ENCODE results near the gene ZRANB2.
A peak's percentile ranks its signal among the peaks of the same experiment; 100 is the strongest.

The ZRANB2 gene

GRCh38 chr1:71068325-71069240, 12.3 kb downstream of the ZRANB2 start:
- no peak for DNase-seq

- no peak for DNase-seq
Measured at GRCh38 chr1:71054791-71055190, 26.0 kb downstream of the ZRANB2 start.

- peak; percentile 21 for DNase-seq
Measured at GRCh38 chr1:71054281-71054731, 26.5 kb downstream of the ZRANB2 start.

GRCh38 chr1:71053758-71054157, 27.1 kb downstream of the ZRANB2 start:
- DNase-seq = no peak

GRCh38 chr1:71053146-71053545, 27.7 kb downstream of the ZRANB2 start:
- DNase-seq = no peak

GRCh38 chr1:71049951-71050598, 30.8 kb downstream of the ZRANB2 start:
- DNase-seq = no peak

GRCh38 chr1:71047635-71048607, 32.9 kb downstream of the ZRANB2 start, which contains the start of gene PTGER3:
Gene PTGER3, minus strand, starts transcription at chr1:71047816. Its CDS starts 239 bp downstream, at chr1:71047577.
- peak; percentile 36 for DNase-seq

- DNase-seq = peak; percentile 30
Measured at GRCh38 chr1:71046891-71047634, 33.8 kb downstream of the ZRANB2 start.

GRCh38 chr1:71045463-71046028, 35.3 kb downstream of the ZRANB2 start:
- no peak for DNase-seq

GRCh38 chr1:71044833-71045232, 36.0 kb downstream of the ZRANB2 start:
- DNase-seq = no peak

GRCh38 chr1:71043065-71043464, 37.8 kb downstream of the ZRANB2 start:
- DNase-seq = no peak

- DNase-seq = no peak
Measured at GRCh38 chr1:71041806-71042205, 39.0 kb downstream of the ZRANB2 start.

GRCh38 chr1:71039661-71040262, 41.1 kb downstream of the ZRANB2 start:
- DNase-seq = no peak

GRCh38 chr1:71038942-71039341, 41.9 kb downstream of the ZRANB2 start:
- DNase-seq = no peak

GRCh38 chr1:71037829-71038620, 42.8 kb downstream of the ZRANB2 start:
- DNase-seq = no peak

- no peak for DNase-seq
Measured at GRCh38 chr1:71037066-71037465, 43.8 kb downstream of the ZRANB2 start.

GRCh38 chr1:71033136-71033535, 47.7 kb downstream of the ZRANB2 start:
- DNase-seq = no peak

- no peak for DNase-seq
Measured at GRCh38 chr1:71031426-71031825, 49.4 kb downstream of the ZRANB2 start.

- no peak for DNase-seq
Measured at GRCh38 chr1:71030026-71030425, 50.8 kb downstream of the ZRANB2 start.

GRCh38 chr1:71028981-71029380, 51.9 kb downstream of the ZRANB2 start:
- no peak for DNase-seq

Data from right hindlimb (tissue), 1 donor.